Astrocyte (in vitro differentiated cells and primary cell): Measurements from ENCODE around the gene PAM16. TPM values are rescaled to one million over a fixed set of nuclear protein-coding genes. Genes with fewer than 3 reads are reported as not detected.

Source experiments
- DNase-seq: peaks from one replicate; pipeline ENCODE4 v3.0.0-alpha.2; 2010; ENCODE audit warnings: low read depth
- FAIRE-seq: peaks from 2 replicates; lab custom pipeline; 2011; peaks lifted over from hg19 to GRCh38; lab: Jason Lieb, UNC
- H2AFZ ChIP-seq: 2 replicates; pipeline ENCODE4 v1.6.0; 2012; ENCODE audit warnings: low read depth, low read length, inconsistent platforms
- H3K27ac ChIP-seq: 2 replicates; pipeline ENCODE4 v1.5.1; 2011; ENCODE audit warnings: low read depth, low read length, inconsistent platforms
- H3K27me3 ChIP-seq: 2 replicates; pipeline ENCODE4 v1.6.0; 2011; ENCODE audit warnings: low read length, inconsistent platforms; ENCODE audit not compliant: insufficient read depth
- H3K36me3 ChIP-seq: 2 replicates; pipeline ENCODE4 v1.5.1; 2011; ENCODE audit warnings: low read length, inconsistent platforms; ENCODE audit not compliant: insufficient read depth
- H3K4me1 ChIP-seq: 2 replicates; pipeline ENCODE4 v1.5.1; 2011; ENCODE audit warnings: low read length, inconsistent platforms; ENCODE audit not compliant: insufficient read depth
- H3K4me2 ChIP-seq: 2 replicates; pipeline ENCODE4 v1.6.0; 2012; ENCODE audit warnings: low read length, inconsistent platforms
- H3K4me3 ChIP-seq: 2 replicates; pipeline ENCODE4 v1.5.1; 2011; ENCODE audit warnings: low read depth, mild to moderate bottlenecking, low read length, inconsistent platforms; ENCODE audit not compliant: insufficient read depth
- H3K79me2 ChIP-seq: 2 replicates; pipeline ENCODE4 v1.6.0; 2012; ENCODE audit warnings: mild to moderate bottlenecking, low read length, inconsistent platforms; ENCODE audit not compliant: insufficient read depth
- H3K9ac ChIP-seq: 2 replicates; pipeline ENCODE4 v1.6.0; 2012; ENCODE audit warnings: mild to moderate bottlenecking, low read length, inconsistent platforms
- H3K9me3 ChIP-seq: 2 replicates; pipeline ENCODE4 v1.5.1; 2012; ENCODE audit warnings: low read depth, mild to moderate bottlenecking, low read length, inconsistent platforms; ENCODE audit not compliant: insufficient read depth
- H4K20me1 ChIP-seq: 2 replicates; pipeline ENCODE4 v1.6.0; 2012; ENCODE audit warnings: low read length, inconsistent platforms; ENCODE audit not compliant: insufficient read depth
- H3K27ac Mint-ChIP-seq: one replicate; pipeline ENCODE4 v1.8.0; 2021; ENCODE audit warnings: mild to moderate bottlenecking, mixed read lengths; ENCODE audit not compliant: unreplicated experiment
- H3K27me3 Mint-ChIP-seq: one replicate; pipeline ENCODE4 v1.8.0; 2021; ENCODE audit warnings: low read depth, mixed read lengths; ENCODE audit not compliant: unreplicated experiment
- H3K36me3 Mint-ChIP-seq: one replicate; pipeline ENCODE4 v1.8.0; 2021; ENCODE audit warnings: low read depth, mixed read lengths; ENCODE audit not compliant: unreplicated experiment
- H3K4me1 Mint-ChIP-seq: one replicate; pipeline ENCODE4 v1.8.0; 2021; ENCODE audit warnings: low read depth, mixed read lengths; ENCODE audit not compliant: unreplicated experiment
- H3K4me3 Mint-ChIP-seq: one replicate; pipeline ENCODE4 v1.8.0; 2021; ENCODE audit warnings: mild to moderate bottlenecking, moderate library complexity, mixed read lengths; ENCODE audit not compliant: unreplicated experiment
- H3K9me3 Mint-ChIP-seq: one replicate; pipeline ENCODE4 v1.8.0; 2021; ENCODE audit warnings: mild to moderate bottlenecking, mixed read lengths; ENCODE audit not compliant: unreplicated experiment
- CTCF ChIP-seq: IDR thresholded peaks from 2 replicates; pipeline ENCODE4 v1.5.1; 2011; ENCODE audit warnings: low read depth, mild to moderate bottlenecking, inconsistent platforms, low read length, moderate library complexity; ENCODE audit not compliant: insufficient read depth
- EZH2 ChIP-seq: IDR thresholded peaks from 2 replicates; pipeline ENCODE4 v1.6.1; 2012; ENCODE audit warnings: mild to moderate bottlenecking, low read length, inconsistent platforms; ENCODE audit not compliant: insufficient read depth
- total RNA-seq: library from RNA; stranded (reverse); gene quantifications from 2 replicates; pipeline ENCODE4 v1.2.1, GENCODE V29; 2021

Gene PAM16
- total RNA-seq, 1 donor from 2014 or later, result 51.9 TPM

- no peak overlapping the region for H3K27ac ChIP-seq
- no peaks in the 10 kb centered on the region for H3K9me3 Mint-ChIP-seq
- peak overlapping the region; percentile 41 for H3K27ac Mint-ChIP-seq
- no peak overlapping the region for H2AFZ ChIP-seq
- peak overlapping the region; percentile 96 for H3K4me2 ChIP-seq
- H3K36me3 ChIP-seq, result no peaks in the 10 kb centered on the region
- peak; percentile 33 for DNase-seq
- peaks cover 69% of the 10 kb centered on the region for H4K20me1 ChIP-seq
- peaks cover 72% of the 10 kb centered on the region for H3K79me2 ChIP-seq
- H3K9me3 ChIP-seq, result no peaks in the 10 kb centered on the region
- FAIRE-seq, result no peak
- no peaks in the 10 kb centered on the region for H3K27me3 ChIP-seq
- H3K27me3 Mint-ChIP-seq, result no peaks in the 10 kb centered on the region
- H3K4me3 ChIP-seq, result no peak overlapping the region
- peak overlapping the region; percentile 67 for H3K4me3 Mint-ChIP-seq
- H3K9ac ChIP-seq, result peak overlapping the region; percentile 78
- H3K4me1 Mint-ChIP-seq, result peaks cover 2% of the 10 kb centered on the region
- TF ChIP-seq EZH2 (no peak), CTCF (no peak)
- H3K36me3 Mint-ChIP-seq, result no peaks in the 10 kb centered on the region
- H3K4me1 ChIP-seq, result peaks cover 51% of the 10 kb centered on the region
These were observed 32.6 kb downstream of the PAM16 start for GRCh38 chr16:4318451-4318910.

DNA sequence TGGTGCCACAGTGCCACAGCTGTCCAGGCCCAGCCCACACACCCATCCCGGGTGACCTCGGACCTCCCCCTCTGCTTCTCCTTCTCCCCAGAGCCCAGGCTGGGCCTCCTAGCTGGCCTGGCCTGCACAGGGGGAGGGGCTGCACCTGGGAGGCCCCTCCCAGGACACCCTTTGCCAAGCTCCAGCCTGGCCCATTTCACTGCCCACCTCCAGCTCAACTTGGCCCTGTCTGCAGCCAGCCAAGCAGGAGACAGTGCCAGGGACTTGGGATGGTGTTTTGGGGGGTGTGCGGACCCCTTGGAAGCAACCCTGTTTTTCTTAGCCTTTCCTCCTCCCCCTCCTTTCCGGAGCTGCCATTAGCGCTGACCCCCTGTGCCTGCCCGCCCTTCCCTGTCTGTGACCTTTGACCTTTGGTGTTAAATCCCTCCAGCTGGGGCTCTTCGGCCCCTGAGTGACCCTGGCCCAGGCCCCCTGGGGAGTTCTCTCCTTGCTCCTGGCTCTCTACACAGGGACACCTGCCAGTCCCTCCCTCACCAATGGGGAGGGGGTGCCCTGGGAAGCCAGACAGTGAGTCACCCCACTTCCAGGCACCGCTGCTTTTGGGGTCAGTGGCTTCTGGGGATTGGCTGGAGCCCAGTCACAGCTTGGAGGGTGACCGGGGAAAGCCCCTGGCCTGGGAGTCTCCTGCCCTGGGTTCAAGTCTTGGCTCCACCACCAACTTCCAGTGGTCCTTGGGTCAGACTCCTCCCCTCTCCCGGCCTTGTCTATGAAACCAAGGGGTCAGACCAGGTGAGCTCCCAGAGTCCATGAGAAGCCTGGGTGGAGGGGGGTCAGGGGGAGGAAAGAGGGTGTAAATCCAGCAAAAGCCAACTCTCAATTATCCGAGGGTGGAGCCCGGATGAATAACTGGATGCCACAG lies 33.3 kb downstream of the PAM16 start:
- Histone ChIP-seq H3K79me2 (peaks cover 65% of the 10 kb centered on the region), H3K9me3 (no peaks in the 10 kb centered on the region), H2AFZ (no peak overlapping the region), H3K4me1 (peaks cover 48% of the 10 kb centered on the region), H3K4me2 (peak overlapping the region; percentile 96), H3K27ac (peak overlapping the region; percentile 25), H3K9ac (peak overlapping the region; percentile 78), H3K36me3 (no peaks in the 10 kb centered on the region), H4K20me1 (peaks cover 63% of the 10 kb centered on the region), H3K27me3 (no peaks in the 10 kb centered on the region), H3K4me3 (peak overlapping the region; percentile 72)
- H3K36me3 Mint-ChIP-seq, result no peaks in the 10 kb centered on the region
- peak; percentile 42 for DNase-seq
- peak overlapping the region; percentile 67 for H3K4me3 Mint-ChIP-seq
- H3K4me1 Mint-ChIP-seq, result peaks cover 2% of the 10 kb centered on the region
- FAIRE-seq, result no peak
- TF ChIP-seq CTCF, result no peak
- no peak for TF ChIP-seq EZH2
- H3K27me3 Mint-ChIP-seq, result no peaks in the 10 kb centered on the region
- no peak overlapping the region for H3K27ac Mint-ChIP-seq
- H3K9me3 Mint-ChIP-seq, result no peaks in the 10 kb centered on the region
